Measurements from ENCODE around the gene BAIAP2L2.

Gene BAIAP2L2

GRCh38 chr22:38114484-38115398, 4.3 kb upstream of the BAIAP2L2 start:
- Histone ChIP-seq H3K9me2 (replicated peaks; ENCODE audit: low read depth, low read length) (no peaks in the 10 kb centered on the region), H3K79me2 (ENCODE audit: insufficient read depth, low read length) (no peaks in the 10 kb centered on the region), H3K27me3 (ENCODE audit: insufficient read depth, low read length, poor library complexity, severe bottlenecking) (no peaks in the 10 kb centered on the region), H3K4me1 (ENCODE audit: insufficient read depth, low read length, poor library complexity, severe bottlenecking) (no peaks in the 10 kb centered on the region), H4K20me1 (ENCODE audit: insufficient read depth, low read length, poor library complexity, severe bottlenecking) (no peaks in the 10 kb centered on the region), H3K9me3 (ENCODE audit: insufficient read depth, low read depth, low read length) (no peaks in the 10 kb centered on the region), H3K4me2 (ENCODE audit: low read depth, low read length, poor library complexity, severe bottlenecking) (no peak overlapping the region), H3F3A (ENCODE audit: low read depth) (no peaks in the 10 kb centered on the region), H3K9ac (ENCODE audit: low read depth, low read length, poor library complexity, severe bottlenecking) (no peak overlapping the region), H3K36me3 (ENCODE audit: insufficient read depth, low read length) (no peaks in the 10 kb centered on the region), H2AFZ (ENCODE audit: low read length) (no peak overlapping the region), H3K4me3 (ENCODE audit: low read length, poor library complexity, severe bottlenecking) (no peak overlapping the region)
- TF ChIP-seq CTCF (conservative IDR thresholded peaks at IDR 0.05; ENCODE audit: low read length) = peak; percentile 85
- no peak for TF ChIP-seq EZH2phosphoT487 (IDR thresholded peaks at IDR 0.05; ENCODE audit: borderline replicate concordance)

- Histone ChIP-seq H3K4me2 (ENCODE audit: low read depth, low read length, poor library complexity, severe bottlenecking) (no peak overlapping the region), H2AFZ (ENCODE audit: low read length) (no peak overlapping the region), H3K9me3 (ENCODE audit: insufficient read depth, low read depth, low read length) (no peaks in the 10 kb centered on the region), H3K4me1 (ENCODE audit: insufficient read depth, low read length, poor library complexity, severe bottlenecking) (no peaks in the 10 kb centered on the region), H3K36me3 (ENCODE audit: insufficient read depth, low read length) (no peaks in the 10 kb centered on the region), H3K4me3 (ENCODE audit: low read length, poor library complexity, severe bottlenecking) (no peak overlapping the region), H3F3A (ENCODE audit: low read depth) (no peaks in the 10 kb centered on the region), H3K9ac (ENCODE audit: low read depth, low read length, poor library complexity, severe bottlenecking) (no peak overlapping the region), H3K9me2 (replicated peaks; ENCODE audit: low read depth, low read length) (no peaks in the 10 kb centered on the region), H3K27me3 (ENCODE audit: insufficient read depth, low read length, poor library complexity, severe bottlenecking) (no peaks in the 10 kb centered on the region), H3K79me2 (ENCODE audit: insufficient read depth, low read length) (no peaks in the 10 kb centered on the region), H4K20me1 (ENCODE audit: insufficient read depth, low read length, poor library complexity, severe bottlenecking) (no peaks in the 10 kb centered on the region)
- TF ChIP-seq EZH2phosphoT487 (IDR thresholded peaks at IDR 0.05; ENCODE audit: borderline replicate concordance) = no peak
- no peak for TF ChIP-seq CTCF (conservative IDR thresholded peaks at IDR 0.05; ENCODE audit: low read length)
Observed at GRCh38 chr22:38112381-38112780, 1.9 kb upstream of the BAIAP2L2 start.

GRCh38 chr22:38111925-38112355, 1.5 kb upstream of the BAIAP2L2 start:
- no peaks in the 10 kb centered on the region for H4K20me1 ChIP-seq (ENCODE audit: insufficient read depth, low read length, poor library complexity, severe bottlenecking)
- H3K27me3 ChIP-seq (ENCODE audit: insufficient read depth, low read length, poor library complexity, severe bottlenecking) = no peaks in the 10 kb centered on the region
- no peak overlapping the region for H2AFZ ChIP-seq (ENCODE audit: low read length)
- H3K4me1 ChIP-seq (ENCODE audit: insufficient read depth, low read length, poor library complexity, severe bottlenecking) = no peaks in the 10 kb centered on the region
- no peak overlapping the region for H3K4me3 ChIP-seq (ENCODE audit: low read length, poor library complexity, severe bottlenecking)
- TF ChIP-seq CTCF (conservative IDR thresholded peaks at IDR 0.05; ENCODE audit: low read length) = no peak
- TF ChIP-seq EZH2phosphoT487 (IDR thresholded peaks at IDR 0.05; ENCODE audit: borderline replicate concordance) = no peak
- H3K36me3 ChIP-seq (ENCODE audit: insufficient read depth, low read length) = no peaks in the 10 kb centered on the region
- H3K4me2 ChIP-seq (ENCODE audit: low read depth, low read length, poor library complexity, severe bottlenecking) = no peak overlapping the region
- H3K79me2 ChIP-seq (ENCODE audit: insufficient read depth, low read length) = no peaks in the 10 kb centered on the region
- no peaks in the 10 kb centered on the region for H3K9me3 ChIP-seq (ENCODE audit: insufficient read depth, low read depth, low read length)
- no peaks in the 10 kb centered on the region for H3K9me2 ChIP-seq (replicated peaks; ENCODE audit: low read depth, low read length)
- no peaks in the 10 kb centered on the region for H3F3A ChIP-seq (ENCODE audit: low read depth)
- H3K9ac ChIP-seq (ENCODE audit: low read depth, low read length, poor library complexity, severe bottlenecking) = no peak overlapping the region
